HuH-7 (cell line): ENCODE results near the gene PPP2R5A.
"Not testable (repeated sequence)": the region's sequence is repeated elsewhere in the genome, so short reads cannot be mapped to it uniquely, and the experiment has no call there.

Experiments
- DNase-seq: peaks from one replicate; pipeline ENCODE4 v3.0.0; 2011; ENCODE audit warnings: low spot score

The PPP2R5A gene

GRCh38 chr1:212297338-212297737 is 12.1 kb downstream of the PPP2R5A start:
- no peak for DNase-seq

GRCh38 chr1:212301580-212301979 is 16.4 kb downstream of the PPP2R5A start:
- DNase-seq: no peak

GRCh38 chr1:212302745-212303383 is 17.7 kb downstream of the PPP2R5A start:
- no peak for DNase-seq

- DNase-seq: no peak
Measured at GRCh38 chr1:212305342-212305741, 20.1 kb downstream of the PPP2R5A start.

GRCh38 chr1:212305984-212306452 is 20.8 kb downstream of the PPP2R5A start:
- not testable (repeated sequence) for DNase-seq

- no peak for DNase-seq
Measured at GRCh38 chr1:212309967-212310366, 24.8 kb downstream of the PPP2R5A start.

- no peak for DNase-seq
Measured at GRCh38 chr1:212310383-212310782, 25.2 kb downstream of the PPP2R5A start.

- no peak for DNase-seq
Measured at GRCh38 chr1:212311836-212312497, 26.8 kb downstream of the PPP2R5A start.

GRCh38 chr1:212313616-212314015 is 28.4 kb downstream of the PPP2R5A start:
- no peak for DNase-seq

GRCh38 chr1:212315184-212315583 is 30.0 kb downstream of the PPP2R5A start:
- no peak for DNase-seq

- DNase-seq: no peak
Measured at GRCh38 chr1:212315907-212316306, 30.7 kb downstream of the PPP2R5A start.

GRCh38 chr1:212317916-212318315 is 32.7 kb downstream of the PPP2R5A start:
- no peak for DNase-seq

- DNase-seq: not testable (repeated sequence)
Measured at GRCh38 chr1:212321031-212321430, 35.8 kb downstream of the PPP2R5A start.

GRCh38 chr1:212323066-212323465 is 37.9 kb downstream of the PPP2R5A start:
- no peak for DNase-seq

GRCh38 chr1:212326541-212326940 is 41.3 kb downstream of the PPP2R5A start:
- DNase-seq: no peak

- DNase-seq: no peak
Measured at GRCh38 chr1:212328248-212328647, 43.0 kb downstream of the PPP2R5A start.

- DNase-seq: no peak
Measured at GRCh38 chr1:212329105-212329504, 43.9 kb downstream of the PPP2R5A start.

- DNase-seq: no peak
Measured at GRCh38 chr1:212341090-212341489, 55.9 kb downstream of the PPP2R5A start.

GRCh38 chr1:212344905-212345304 is 59.7 kb downstream of the PPP2R5A start:
- no peak for DNase-seq

GRCh38 chr1:212346601-212347000 is 61.4 kb downstream of the PPP2R5A start:
- no peak for DNase-seq

GRCh38 chr1:212351588-212352362 is 66.6 kb downstream of the PPP2R5A start:
- DNase-seq: no peak

GRCh38 chr1:212353181-212353580 is 68.0 kb downstream of the PPP2R5A start:
- DNase-seq: no peak

- no peak for DNase-seq
Measured at GRCh38 chr1:212354464-212354863, 69.3 kb downstream of the PPP2R5A start.
